GM21825 (cell line): ENCODE results near the gene ACSM4.
"Not testable (repeated sequence)": the region's sequence is repeated elsewhere in the genome, so short reads cannot be mapped to it uniquely, and the experiment has no call there.

Experiments used
- ATAC-seq: cut with Tn5 transposase; IDR thresholded peaks from one replicate; pipeline ENCODE4 v1.9.1; 2021; ENCODE audit warnings: mild to moderate bottlenecking, moderate library complexity; ENCODE audit not compliant: unreplicated experiment

The ACSM4 gene

GRCh38 chr12:7337790-7338189 lies 33.9 kb downstream of the ACSM4 start:
- not testable (repeated sequence) for ATAC-seq

DNA sequence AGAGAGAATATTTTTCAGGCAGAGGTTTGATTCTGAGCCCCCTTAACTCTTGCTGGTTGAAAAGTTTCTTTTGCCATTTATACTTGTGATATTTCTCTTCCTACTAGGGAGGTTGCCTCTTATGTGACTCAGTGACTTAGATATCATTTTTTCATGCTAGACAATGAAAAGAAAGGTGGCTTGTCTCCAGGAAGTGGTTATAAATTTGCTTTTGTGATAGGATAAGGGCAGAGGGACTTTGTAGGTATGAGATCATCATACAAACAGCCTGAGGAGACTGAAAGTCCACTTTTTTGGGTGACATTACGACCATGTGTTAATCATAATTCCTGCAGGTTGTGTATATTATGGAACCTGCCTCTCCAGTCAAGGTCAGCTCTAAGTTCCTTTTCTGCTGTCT lies 35.8 kb downstream of the ACSM4 start:
- no peak for ATAC-seq

- ATAC-seq = no peak
Observed at GRCh38 chr12:7344833-7345606, 41.1 kb downstream of the ACSM4 start.

DNA sequence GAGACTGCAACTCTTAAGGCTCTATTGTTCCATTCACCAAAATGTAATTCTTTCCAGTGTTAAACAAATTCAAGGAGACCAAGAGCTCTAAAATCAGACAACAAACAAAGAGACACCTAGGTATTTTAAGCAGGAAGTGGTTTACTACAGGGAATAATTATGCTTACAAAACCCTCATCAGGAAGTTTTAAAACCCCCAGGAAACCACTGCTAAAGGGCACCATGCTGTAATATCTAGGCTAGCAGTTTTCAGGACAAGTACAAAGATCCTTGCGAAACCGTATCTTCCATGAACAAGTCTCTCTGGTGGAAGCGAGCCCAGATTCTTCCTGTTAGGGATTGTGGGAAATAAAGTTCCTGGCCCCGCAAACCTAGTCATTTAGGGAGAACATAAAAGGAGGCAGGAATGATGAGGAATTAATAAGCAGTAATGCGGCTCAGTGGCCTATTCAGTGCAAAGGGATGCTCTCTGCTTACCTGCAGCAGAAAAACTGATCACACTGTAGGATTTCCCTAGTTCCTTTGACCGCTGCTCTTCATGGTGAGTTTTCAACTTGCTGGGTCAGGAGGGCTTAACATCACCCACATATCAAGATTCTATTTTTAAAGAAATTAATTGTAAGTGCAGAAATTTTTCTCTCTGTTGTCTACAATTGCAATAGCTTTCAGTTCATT lies 42.8 kb downstream of the ACSM4 start:
- ATAC-seq = no peak

- no peak for ATAC-seq
Observed at GRCh38 chr12:7349418-7349817, 45.5 kb downstream of the ACSM4 start.

DNA sequence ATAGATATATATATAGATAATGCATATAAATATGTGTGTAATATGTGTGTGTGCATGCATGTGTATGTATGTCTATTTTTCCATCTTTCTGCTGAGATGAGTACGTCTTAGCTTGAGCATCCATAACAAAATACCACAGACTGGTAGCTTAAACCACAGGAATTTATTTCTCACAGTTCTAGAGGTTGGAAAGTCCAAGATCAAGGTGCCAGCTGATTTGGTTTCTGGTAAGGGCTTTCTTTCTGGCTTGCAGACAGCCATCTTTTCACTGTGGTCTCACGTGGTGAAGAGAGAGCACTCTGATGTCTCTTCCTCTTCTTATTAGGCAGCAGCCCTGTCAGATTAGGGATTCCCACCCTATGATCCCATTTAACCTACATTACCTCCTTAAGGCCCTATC lies 47.3 kb downstream of the ACSM4 start:
- no peak for ATAC-seq

DNA sequence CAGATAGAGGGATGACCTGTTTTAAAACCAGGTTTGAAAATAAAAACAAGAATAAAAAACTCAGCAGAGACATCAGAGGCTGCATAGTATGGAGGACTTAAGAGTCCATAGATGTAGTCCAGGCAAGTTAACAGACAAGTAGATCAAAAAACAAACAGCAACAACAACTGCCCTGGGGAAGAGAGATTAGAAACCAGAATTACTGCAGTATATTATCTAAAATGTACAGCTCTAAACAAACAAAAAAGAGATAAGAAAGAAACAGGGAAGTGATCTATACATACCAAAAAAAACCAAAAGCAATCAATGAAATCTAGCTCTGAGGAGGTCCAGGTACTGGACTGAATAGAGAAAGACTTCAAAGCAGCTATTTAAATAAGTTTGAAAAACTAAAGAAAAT lies 48.8 kb downstream of the ACSM4 start:
- no peak for ATAC-seq

DNA sequence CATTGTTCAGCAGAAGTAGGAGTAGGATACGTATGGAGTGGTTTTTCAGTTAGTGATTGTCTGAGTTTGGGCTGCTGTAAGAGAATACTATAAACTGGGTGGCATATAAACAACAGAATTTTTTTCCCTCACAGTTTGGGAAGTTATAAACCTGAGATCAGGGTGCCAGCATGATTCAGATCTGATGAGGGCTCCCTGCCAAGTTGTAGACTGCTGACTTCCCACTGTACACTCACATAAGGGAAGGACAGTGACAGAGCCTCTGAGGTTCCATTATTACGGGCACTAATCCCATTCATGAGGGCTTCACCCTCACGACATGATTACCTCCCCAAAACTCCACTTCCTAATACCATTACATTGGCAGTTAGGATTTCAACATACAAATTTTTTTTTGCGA lies 50.7 kb downstream of the ACSM4 start:
- no peak for ATAC-seq

DNA sequence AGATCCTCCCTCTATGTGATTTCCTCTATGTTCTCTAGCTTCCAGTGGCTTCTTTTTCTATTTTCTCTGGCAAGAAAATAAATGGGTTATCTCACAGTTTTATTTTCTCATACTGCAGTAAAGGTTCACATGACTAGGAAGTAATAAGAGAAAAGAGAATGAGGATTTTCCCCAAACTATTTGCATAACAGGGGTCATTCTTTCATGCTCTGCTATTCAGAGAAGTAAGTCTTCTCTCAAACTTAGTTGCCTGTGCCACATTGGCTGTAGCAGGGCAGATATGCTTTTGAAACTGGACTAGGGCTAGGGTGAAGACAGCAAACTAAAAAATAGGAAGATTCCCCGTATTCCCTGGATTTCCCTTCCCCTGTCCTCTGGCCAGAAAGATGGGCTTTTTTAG lies 57.4 kb downstream of the ACSM4 start:
- ATAC-seq = no peak

DNA sequence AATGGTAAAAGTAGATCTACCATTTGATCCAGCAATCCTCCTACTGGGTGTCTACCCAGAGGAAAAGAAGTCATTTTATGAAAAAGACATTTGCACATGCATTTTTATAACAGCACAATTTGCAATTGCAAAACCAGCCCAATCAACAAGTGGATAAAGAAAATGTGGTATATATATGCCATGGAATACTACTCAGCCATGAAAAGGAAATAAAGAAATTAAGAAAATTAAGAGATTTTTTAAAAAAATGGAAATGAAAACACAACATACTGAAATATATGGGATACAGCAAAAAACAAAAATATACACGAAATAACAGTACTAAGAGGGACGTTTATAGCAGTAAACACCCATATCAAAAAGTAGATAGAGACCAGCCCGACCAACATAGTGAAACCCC lies 58.9 kb downstream of the ACSM4 start:
- no peak for ATAC-seq

- peak; percentile 73 for ATAC-seq
Observed at GRCh38 chr12:7369274-7369729, 65.4 kb downstream of the ACSM4 start.

DNA sequence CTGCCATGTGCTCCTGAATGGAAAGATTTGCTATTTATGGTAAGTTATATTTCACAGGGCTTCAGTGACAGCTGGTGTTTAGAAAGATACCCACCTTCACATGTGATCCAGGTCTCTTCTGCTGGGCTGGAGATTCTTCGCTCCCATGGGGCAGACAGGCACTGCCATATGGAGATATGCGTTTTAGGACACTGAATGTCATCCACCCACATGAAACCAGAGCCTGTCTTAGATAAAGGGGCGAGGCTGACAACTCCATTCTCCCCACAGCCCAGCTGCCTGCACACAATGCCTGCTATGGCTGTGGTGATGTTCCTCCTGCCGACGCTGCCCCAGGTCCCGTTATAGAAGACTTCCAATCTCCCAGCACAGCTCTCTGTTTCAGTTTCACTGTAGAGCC lies 69.4 kb downstream of the ACSM4 start:
- ATAC-seq = no peak

- no peak for ATAC-seq
Observed at GRCh38 chr12:7374423-7375144, 70.7 kb downstream of the ACSM4 start.

DNA sequence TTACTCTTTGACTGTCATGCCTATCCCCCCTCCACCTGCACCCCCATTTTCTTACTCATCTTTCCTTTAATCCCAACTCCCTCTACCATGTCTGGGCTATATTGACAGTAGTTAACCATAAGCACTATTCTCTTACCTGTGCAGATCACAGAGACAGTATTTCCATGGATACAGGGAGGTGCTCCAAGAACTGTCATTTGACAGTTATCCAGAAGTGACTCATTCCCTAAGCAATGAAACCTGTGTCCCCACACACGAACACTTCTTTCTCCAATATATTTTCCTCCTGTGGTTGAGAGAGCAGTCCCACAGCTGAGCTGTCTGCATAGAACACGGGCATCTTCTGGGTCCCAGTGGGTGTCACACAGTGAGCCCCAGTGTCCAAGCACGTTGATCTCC lies 71.3 kb downstream of the ACSM4 start:
- ATAC-seq = no peak

DNA sequence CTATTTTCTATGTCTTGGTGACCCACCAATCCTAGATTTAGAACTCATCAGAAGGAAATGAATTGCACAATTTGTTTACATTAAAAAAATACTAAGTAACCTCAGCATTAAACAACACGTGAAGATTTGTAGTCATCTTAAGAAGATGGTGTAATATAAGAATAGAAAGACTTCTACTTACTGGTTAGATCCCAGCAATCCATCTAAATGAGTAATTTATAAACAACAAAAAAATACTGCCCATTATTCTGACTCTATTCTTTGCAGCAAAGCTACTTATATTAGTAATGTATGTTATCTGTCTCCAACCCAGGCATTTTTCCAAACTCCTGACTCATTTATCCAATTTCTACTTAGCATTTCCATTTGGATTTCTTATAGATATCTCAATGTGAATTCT lies 72.3 kb downstream of the ACSM4 start:
- no peak for ATAC-seq
